CD4-positive, alpha-beta T cell treated with Interleukin-2 at 100 ng/mL for 4 hours (primary cell): ENCODE results near the gene SLC39A13.

Experiments
- DNase-seq: peaks from one replicate; pipeline ENCODE4 v3.0.0-alpha.2; 2020; ENCODE audit warnings: low spot score

SLC39A13 gene

DNA sequence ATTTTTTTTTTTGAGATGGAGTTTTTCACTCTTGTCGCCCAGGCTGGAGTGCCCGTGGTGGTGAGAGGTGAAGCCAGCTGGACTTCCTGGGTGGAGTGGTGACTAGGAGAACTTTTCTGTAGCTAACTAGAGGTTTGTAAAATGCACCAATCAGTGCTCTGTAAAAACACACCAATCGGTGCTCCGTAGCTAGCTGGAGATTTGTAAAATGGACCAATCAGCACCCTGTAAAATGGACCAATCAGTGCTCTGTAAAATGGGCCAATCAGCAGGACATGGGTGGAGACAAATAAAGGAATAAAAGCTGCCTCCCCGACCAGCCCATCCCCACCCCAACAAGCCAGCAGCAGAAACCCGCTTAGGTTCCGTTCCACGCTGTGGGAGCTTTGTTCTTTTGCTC is 45.0 kb downstream of the SLC39A13 start:
- no peak for DNase-seq

DNA sequence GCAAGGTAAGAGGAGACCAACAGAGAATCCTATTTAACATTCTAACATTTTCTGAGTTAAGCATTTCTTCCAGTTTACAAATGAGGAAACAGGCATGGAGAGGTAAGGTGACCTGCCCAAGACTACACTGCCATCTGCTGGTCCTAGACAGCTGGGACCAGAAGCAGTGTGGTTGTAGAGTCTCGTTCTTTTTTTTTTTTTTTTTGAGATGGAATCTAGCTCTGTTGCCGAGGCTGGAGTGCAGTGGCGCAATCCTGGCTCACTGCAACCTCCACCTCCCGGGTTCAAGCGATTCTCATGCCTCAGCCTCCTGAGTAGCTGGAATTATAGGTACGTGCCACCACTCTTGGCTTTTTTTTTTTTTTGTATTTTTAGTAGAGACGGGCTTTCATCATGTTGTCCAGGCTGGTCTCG is 45.9 kb downstream of the SLC39A13 start:
- peak; percentile 70 for DNase-seq

DNA sequence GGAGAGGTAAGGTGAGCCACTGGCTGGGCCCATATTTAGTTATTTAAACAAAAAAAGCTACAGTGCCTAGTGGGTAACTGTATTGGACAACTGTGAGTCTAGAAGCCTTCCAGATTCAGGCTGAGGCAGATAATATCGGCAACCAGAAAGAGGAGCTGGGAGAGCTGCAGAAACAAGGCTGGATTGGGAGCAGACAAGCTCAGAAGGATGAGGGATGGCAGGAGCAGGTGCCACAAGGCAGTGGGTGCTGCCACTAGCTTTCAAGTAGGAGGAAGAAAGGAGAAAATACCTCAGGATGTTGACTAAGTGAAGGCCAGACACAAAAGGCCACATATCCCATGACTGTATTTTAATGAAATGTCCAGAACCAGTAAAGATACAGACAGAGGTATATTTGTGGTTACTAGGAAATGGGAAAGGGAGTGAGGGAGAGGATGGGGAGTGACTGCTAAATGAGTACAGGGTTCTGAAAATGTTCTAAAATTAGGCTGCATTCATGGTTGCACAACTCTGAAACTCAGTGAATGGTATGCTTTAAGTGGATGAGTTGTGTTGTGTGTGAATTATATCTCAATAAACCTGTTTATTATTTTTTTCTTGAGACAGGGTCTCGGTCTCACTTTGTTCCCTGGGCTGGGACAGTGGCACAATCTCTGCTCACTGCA is 52.3 kb downstream of the SLC39A13 start:
- no peak for DNase-seq

DNA sequence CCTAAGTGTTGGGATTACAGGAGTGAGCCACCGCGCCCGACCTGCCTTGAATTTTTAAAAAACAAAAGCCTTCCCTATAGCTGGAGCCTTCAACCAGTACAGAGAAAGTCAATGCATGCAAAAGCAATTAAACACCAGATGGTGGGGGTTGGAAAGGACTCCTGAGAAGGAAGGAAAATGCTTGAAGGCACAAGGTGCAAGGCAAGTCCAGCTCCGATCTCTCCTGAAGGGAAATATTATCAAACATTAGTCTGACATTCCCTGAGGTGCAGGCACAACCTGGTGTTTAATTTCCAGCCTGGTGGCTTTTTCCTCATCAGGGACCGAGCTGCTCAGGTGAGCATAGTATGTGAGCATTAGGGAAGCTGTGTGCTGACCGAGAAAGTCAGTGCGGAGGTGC is 53.5 kb downstream of the SLC39A13 start:
- no peak for DNase-seq

DNA sequence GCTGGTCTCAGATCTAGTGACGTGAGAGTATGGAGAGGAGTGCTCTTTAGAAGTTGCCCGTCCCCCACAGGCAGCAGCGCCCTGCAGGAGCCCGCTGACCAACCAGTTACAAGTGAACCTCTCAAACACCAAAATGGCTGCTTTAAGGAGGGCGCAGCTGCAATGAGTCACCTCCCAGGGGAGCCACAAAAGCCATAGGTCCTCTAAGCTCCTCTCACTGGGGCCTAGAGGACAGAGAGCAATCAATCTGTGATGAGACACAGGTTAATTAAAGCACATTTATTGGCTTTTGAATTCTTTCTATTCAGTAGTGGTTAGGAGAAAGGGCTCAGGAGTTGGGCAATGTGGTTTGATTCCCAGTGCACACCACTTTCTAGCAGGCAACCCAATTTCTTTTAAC is 56.1 kb downstream of the SLC39A13 start:
- DNase-seq, result no peak
